Epithelial cell of proximal tubule (primary cell): ENCODE measurements around the gene WNT9B. TPM values are rescaled to one million over a fixed set of nuclear protein-coding genes. Genes with fewer than 3 reads are reported as not detected.

ENCODE experiments used
- DNase-seq: peaks from one replicate; pipeline ENCODE4 v3.0.0-alpha.2; 2011; ENCODE audit warnings: low read depth
- H3K4me3 ChIP-seq: 2 replicates; pipeline ENCODE4 v1.5.1; 2011; ENCODE audit warnings: low read depth, mild to moderate bottlenecking, low read length
- total RNA-seq: library from RNA; depleted of rRNA; stranded (reverse); fragments of >200 nt; gene quantifications from 2 replicates; pipeline ENCODE4 v1.2.3, GENCODE V29; 2015
- TF ChIP-seq, protein P1 (sequence below): conservative IDR thresholded peaks from 2 replicates; pipeline ENCODE4 v1.5.1; 2012; ENCODE audit warnings: low read depth, mild to moderate bottlenecking, low read length

Gene WNT9B, protein sequence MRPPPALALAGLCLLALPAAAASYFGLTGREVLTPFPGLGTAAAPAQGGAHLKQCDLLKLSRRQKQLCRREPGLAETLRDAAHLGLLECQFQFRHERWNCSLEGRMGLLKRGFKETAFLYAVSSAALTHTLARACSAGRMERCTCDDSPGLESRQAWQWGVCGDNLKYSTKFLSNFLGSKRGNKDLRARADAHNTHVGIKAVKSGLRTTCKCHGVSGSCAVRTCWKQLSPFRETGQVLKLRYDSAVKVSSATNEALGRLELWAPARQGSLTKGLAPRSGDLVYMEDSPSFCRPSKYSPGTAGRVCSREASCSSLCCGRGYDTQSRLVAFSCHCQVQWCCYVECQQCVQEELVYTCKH
- 0.14 TPM in 1 of 2 replicates, not detected in the other for total RNA-seq

DNA sequence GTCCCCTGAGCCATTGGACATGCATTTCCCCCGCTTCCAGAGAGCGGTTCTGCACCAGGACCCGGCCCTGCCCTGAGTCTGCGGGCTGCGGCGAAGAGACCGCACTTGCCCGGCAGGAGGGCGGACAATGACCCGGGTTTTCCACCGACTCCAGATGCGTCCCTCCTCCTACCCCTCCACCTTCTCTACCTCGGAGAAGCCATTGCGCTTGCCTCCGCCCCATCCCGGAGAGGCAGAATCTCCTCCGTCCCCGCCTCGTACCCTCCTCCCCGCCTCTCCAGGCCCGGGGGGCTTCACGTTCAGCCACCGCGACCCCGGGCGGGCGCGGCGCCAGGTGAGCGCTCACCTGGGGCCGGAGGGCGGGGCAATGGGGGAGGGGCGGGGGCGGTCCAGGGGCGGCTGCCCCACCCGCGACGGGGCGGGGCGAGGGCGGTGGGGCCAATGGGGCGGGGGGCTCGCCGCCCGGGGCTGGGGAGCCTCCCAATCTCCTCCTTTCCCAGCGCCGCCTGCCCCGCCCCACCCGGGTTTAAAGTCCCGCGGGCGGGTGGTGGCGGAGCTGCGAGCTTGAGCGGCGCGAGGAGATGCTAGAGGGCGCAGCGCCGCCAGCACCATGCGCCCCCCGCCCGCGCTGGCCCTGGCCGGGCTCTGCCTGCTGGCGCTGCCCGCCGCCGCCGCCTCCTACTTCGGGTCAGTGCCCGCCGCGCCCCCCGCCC is at the start of gene WNT9B:
TSS of gene WNT9B (plus strand) at position 555 of the 713 bp plus-strand sequence. CDS start at position 611, 56 bp downstream.
- TF ChIP-seq, protein P1, sequence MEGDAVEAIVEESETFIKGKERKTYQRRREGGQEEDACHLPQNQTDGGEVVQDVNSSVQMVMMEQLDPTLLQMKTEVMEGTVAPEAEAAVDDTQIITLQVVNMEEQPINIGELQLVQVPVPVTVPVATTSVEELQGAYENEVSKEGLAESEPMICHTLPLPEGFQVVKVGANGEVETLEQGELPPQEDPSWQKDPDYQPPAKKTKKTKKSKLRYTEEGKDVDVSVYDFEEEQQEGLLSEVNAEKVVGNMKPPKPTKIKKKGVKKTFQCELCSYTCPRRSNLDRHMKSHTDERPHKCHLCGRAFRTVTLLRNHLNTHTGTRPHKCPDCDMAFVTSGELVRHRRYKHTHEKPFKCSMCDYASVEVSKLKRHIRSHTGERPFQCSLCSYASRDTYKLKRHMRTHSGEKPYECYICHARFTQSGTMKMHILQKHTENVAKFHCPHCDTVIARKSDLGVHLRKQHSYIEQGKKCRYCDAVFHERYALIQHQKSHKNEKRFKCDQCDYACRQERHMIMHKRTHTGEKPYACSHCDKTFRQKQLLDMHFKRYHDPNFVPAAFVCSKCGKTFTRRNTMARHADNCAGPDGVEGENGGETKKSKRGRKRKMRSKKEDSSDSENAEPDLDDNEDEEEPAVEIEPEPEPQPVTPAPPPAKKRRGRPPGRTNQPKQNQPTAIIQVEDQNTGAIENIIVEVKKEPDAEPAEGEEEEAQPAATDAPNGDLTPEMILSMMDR = no peak
- H3K4me3 ChIP-seq = peak within 1 kb of the TSS; percentile 21
- no peak for DNase-seq

DNA sequence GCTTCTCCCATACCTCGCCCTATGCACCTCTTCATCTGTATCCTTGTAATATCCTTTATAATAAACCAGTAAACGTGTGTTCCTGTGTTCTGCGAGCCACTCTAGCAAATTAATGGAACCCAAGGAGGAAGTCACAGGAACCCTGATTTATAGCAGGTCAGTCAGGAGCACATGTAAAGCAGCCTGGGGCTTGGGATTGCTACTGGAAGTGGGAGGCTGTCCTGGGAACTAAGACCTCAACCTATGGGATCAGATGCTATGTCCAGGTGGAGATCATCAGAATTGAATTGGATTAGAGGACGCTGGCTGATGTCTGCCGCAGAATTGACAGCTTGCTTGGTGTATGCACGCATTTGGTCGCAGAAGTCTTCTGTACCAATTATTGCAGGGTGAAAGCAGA is 48.6 kb upstream of the WNT9B start:
- TF ChIP-seq, protein P1 = no peak
- DNase-seq = no peak
- no peak overlapping the region for H3K4me3 ChIP-seq

DNA sequence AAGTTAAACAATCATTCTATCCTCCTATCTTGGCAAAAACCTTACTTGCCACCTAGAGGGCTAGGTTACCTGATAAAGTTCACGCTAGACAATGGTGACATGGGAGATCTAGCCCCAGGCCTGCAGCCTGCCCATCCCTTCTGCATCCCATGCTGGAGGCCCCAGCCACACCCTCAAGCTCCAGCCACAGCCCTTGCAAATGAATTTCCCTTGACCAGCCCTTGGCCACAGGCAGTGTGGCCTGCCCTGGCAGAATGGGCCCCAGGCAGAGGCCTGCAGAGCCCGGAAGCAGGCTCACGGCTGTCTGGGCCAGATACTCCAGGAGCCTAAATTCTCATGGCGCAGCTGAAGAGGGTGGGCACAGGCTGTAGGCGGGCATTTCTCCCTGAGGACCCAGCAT is 47.8 kb upstream of the WNT9B start:
- DNase-seq = no peak
- TF ChIP-seq, protein P1 = no peak
- H3K4me3 ChIP-seq = no peak overlapping the region

DNA sequence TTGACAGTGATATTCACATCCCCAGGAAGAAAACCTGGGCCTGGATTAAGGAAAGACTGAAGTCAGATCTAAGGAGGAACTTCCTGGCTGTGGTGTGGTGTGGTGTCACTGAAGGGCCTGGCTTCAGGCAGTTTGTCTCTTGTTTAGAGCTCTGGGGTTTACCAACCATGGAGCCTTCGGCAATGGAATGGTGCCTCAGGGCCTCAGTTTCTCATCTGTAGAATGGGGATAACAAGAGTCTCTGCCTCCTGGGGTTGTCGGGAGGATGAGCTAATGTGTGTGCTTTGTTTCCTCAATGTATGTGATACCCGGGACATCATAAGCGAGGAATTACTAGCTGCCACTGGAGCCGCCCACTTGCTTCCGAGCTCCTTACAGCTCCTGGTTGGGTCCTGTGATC is 45.6 kb upstream of the WNT9B start:
- no peak for DNase-seq
- no peak overlapping the region for H3K4me3 ChIP-seq
- TF ChIP-seq, protein P1 = no peak

DNA sequence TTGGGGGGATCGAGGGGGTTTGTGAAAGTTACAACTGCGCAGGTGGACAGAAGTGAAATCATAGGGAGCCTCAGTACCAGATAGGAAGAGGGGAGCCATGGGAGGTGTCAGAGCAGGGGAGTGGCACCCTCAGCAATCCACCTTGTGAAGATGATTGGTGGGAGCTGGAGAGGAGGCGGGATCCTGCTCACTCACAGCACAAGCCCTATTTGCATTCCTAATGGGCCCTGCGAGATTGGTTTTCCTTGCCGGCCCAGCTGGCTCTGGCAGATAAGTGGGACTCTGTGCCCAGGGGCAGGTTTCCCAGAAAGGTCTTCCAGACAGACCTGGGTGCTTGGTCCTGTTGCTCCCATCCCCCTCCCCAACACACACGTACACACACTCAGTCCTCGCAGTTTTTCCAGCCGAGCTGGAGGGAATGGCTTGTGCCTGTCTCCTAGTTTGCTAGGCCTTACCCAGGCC is 42.2 kb upstream of the WNT9B start:
- H3K4me3 ChIP-seq = no peak overlapping the region
- no peak for DNase-seq
- TF ChIP-seq, protein P1 = no peak

DNA sequence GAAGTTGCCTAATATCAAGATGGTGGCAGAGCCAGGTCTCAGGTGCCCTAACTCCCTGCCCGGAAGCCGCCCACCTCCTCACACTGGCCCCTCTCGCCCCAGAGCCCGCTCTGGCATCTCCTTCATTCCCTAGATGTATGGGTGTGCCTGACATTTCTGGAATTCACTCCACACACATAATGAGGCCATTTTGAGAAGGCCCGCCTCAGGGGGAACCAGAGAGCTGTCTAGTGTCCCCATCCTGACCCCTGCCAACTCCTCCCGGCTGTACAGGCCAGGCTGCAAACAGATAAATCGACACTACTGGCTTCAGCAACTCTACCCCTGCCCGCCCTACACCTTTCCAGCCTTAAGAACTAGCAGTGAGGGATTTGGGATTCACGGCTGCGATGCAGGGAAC is 40.5 kb upstream of the WNT9B start:
- TF ChIP-seq, protein P1 = no peak
- no peak for DNase-seq
- no peak overlapping the region for H3K4me3 ChIP-seq
